Stimulated activated CD8-positive, alpha-beta memory T cell treated with anti-CD3 and anti-CD28 coated beads, Interleukin-12 subunit alpha, Interleukin-12 subunit beta, amount 100 ng/mL, for 1 hour (primary cell): ENCODE measurements around the gene FHDC1.

Source experiments
- DNase-seq: peaks from one replicate; pipeline ENCODE4 v3.0.0-alpha.2; 2020; ENCODE audit warnings: low read depth

FHDC1 gene

DNA sequence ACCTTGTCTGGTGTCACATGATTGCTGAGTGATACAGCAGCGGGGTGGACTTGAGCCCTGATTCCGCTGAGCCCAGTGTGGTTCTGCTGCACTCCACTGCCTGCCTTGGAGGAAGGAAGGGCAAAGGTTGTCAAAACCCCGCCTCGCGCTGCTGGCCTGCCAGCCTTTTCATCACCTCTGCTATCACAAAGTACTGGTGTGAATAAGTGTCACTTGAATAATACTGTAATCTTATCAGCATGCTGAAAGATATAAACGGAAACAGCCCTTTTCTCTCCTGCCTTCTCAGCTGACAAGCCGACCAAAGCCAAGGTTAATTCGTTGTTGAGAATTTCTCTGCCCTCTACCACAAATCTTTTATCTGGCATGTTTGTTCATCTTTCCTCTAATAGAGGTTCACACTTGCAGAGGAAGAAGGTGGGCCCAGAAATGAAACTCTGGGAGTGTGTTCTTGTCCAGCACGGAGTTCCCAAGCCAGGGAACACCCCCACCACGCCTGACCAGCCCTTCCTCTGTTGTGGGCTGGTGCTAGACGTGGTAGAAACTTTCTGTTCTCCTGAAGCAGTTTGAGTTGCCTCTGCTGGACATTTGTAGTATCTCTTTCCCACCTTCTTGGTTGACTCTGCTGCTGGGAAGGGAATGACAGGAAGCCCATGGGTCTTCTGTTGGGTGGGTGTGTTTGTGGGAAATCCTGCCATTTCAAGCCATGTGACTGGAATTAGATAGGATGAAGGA, 21.5 kb downstream of the FHDC1 start:
- DNase-seq: no peak

DNA sequence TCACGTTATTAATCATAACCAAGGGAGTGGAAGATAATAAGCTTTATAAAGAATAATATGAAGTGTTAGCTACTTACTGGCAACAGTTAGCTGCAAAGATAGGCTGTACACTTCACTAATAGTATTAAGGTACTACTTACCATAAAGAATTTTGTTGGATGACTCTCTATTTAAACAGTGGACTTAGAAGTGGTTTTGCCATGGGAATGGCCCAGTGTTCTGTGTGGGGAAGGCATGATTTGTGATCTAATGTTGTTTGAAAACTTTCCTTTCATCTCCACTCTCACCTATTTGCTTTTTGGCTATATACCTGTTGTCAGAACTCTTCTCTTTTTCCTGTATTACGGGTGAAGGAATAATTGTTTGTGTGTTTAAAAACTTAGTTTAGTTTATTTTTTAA, 23.0 kb downstream of the FHDC1 start:
- no peak for DNase-seq

DNA sequence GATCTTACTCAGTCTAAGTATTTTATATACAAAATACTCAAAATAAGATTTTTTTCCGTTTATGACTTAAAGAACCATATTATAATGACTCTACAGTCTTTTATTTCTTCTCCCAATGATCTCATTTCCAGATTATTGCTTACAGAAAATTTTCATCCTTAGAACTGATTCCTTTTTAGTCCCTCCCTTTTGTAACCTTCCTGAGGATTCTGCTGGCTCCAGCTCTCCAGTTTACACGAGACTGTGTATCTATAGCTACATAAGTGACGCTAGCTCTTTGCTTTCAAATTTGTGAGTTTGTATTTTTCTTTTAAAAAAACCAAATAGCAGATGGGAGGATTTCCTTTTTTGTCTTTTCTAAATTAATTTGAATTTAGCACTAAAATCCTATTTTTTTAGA, 24.0 kb downstream of the FHDC1 start:
- DNase-seq: no peak

DNA sequence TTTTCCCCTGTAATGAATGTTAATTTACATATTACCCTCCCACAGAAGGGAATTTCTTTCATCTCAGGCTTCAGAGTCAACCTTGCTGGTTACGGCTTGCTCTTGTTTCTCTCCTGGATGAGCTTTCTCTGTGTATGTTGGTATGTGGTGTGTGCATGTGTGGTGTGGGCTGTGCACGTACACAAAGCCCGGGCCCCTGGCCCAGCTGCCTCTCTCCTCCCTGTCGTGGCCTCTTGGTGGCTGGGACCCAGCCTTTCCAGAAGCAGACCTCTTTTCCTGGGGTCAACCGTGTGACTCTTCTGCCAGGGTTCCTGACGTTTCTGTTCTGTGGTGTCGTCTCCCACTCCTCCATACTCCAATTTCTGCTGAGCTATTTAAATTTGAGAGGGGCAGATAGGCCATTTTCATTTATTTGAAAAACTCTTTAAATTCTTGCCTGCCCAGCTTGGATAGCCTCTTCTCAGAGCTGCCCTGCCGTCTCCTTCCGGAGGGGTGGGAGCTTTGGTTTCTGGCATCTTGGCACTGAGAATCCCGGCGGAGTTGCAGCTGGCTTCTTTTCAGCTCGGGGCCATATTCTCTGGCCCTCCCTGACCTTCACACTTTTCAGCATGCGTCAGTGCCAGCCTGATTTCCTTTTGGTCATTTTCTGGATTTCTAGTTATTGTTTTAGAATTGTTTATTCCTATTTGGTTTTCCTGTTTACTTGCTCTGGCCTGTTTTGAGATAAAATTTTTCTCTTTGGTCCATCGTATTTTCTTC, 25.1 kb downstream of the FHDC1 start:
- DNase-seq: no peak

DNA sequence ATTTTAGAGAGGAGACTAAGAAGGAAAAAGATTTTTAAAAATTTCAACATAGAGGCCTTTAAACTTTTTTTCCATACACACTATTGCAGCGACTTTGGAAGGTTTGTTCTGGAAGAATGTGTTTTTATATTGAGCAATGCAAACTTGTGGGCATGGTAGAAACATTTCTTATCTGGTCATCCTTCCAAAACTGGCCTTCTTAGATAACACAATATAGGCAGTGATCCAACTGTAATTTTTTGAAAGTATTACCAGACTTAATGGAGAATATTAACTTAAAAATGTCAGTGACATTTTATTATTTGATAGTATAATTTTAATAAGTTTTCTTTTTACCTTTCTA, 25.6 kb downstream of the FHDC1 start:
- DNase-seq: no peak

DNA sequence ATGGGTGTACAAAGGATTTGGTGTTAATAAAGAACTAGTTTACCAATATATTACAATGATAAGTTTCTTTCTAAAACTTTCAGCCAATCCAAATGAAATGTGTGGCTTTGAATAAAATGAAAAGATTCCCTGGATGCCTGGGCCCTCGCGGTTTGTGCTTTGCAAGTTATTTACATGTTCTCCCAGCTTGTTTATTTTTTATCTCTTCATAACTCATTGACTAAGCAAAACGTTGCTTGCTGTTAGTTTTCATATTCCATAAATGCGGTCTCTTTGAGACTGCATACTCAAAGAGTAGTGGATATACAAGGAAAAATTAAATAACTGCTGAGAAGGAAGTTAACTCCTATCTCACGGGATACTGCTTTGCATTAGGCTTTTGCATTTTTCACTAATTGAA, 26.0 kb downstream of the FHDC1 start:
- DNase-seq: no peak

DNA sequence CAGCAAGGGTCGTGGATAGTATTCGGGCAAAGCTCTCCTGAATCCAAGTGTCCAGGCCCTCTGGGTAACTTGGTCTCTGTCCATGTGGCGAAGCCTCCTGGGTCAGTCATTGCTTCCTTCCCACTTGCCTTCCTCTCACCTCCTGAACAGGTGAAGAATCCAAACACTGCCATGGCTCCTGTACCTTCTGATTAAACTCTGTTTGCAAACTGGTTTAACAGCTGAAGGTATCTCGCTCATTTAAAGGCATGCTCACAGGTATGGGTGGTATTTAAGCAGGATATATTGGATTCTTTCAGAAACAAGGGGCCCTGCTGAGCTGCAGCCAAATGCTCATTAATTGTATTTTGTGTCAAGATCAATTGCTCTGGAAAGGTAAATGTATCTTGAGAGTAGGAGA, 28.2 kb downstream of the FHDC1 start:
- no peak for DNase-seq

DNA sequence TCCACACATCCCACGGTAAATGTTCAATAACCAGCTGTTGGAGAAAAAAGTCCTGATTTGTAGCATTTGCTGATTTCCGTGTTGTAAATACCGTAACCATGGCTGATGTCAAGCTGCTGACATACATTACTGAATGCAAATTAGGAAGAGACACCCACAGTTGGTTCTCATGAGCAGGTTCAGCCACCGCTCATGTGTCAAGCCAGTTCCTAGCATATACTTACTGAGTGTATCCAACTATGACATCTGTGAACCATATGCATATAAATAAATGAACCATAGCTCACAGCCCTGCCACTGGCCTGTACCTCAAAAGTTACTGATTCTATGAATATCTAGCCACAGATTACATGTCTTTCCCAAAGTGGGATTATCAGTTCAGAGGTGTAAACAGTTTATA, 29.5 kb downstream of the FHDC1 start:
- no peak for DNase-seq

DNA sequence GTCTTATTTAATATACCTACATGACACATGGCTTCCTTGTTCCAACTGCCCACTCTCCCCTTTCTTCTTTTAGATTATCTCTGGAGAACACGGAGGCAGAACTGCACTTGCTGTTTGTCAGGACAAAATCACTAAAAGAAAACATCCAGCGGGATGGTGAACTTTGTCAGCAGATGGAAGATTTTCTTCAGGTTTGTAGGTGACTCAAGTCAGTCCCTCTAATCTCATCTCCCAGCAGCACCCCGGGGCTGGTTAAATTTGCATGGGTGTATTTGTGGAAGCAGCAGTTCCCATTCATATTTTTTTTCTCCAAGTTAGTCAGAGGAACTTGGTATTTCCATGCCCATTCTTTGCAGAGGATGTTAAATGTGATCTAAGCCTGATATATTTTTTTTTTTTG, 31.8 kb downstream of the FHDC1 start:
- DNase-seq: no peak

DNA sequence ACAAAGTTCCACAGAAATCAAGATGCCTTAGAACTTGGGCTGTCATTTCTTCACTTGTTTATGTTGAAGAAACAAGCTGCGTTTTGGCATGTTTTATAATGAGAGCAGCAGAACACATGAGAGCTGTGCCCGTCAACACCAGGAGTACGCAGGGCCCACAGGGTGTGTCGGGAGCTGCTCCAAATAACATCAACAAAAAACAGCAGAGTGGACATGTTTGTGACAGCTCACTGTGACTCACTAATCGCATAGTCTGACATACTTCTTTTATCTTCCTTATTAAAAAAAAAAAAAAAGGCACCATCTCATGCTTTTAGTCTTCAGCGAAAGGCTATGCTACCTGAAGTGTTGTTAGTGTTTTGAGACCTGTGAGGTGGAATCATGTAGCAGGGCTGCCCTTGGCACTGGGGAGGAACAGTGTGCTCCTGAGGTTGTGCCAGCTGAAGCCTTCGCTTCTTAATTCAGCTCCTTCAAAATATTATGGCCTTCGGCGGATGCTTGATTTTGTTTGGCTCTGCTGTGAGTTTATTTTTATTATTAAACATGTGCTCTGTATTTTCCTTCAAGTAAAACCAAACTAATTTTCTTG, 32.8 kb downstream of the FHDC1 start:
- DNase-seq: no peak

DNA sequence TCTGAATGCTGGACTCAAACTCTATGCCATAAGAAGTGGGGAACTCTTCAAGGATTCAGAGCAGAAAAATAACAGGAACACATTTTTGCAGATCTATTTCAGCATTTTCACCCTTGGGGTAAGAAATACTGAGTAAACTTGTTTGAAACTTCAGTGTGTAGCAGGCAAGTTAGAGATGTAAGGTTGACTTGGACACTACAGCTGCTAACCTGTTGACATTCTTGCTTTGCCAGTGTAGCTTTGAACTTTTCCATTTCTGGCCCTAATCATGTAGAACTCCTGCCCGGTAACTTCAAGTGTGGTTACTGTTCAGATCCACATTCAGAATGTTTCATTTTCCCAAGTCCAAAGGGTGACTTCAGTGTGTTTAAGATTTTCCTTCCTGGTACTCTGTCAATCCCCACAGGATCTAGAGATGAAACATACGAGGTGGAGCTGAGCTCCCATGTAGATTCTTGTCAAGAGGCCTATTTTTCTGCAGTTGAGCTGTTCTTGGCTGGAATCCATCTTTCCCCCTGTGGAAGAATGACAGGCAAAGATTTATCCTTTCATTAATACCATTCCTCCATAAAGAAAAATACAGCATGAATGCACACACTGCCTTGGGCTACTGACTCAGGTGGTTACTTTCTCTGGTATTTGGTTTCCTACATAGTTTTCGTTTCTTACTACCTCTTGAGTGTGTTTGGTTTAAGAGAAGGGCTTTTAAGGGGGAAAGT, 34.1 kb downstream of the FHDC1 start:
- DNase-seq: no peak

DNA sequence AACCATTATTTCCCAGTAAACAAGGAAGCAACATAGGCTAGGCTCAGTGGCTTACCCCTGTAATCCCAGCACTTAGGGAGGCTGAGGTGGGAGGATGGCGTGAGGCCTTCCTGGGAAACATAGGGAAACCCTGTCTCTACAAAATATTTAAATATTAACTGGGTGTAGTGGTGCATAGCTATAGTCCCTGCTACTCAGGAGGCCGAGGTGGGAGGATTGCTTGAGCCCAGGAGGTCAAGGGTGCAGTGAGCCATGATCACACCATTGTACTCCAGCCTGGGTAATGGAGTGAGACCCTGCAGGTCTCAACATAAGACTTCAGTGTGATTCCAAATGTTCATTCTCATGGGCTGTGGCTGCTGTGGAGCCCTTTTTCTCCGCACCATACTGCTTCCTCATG, 34.9 kb downstream of the FHDC1 start:
- no peak for DNase-seq

DNA sequence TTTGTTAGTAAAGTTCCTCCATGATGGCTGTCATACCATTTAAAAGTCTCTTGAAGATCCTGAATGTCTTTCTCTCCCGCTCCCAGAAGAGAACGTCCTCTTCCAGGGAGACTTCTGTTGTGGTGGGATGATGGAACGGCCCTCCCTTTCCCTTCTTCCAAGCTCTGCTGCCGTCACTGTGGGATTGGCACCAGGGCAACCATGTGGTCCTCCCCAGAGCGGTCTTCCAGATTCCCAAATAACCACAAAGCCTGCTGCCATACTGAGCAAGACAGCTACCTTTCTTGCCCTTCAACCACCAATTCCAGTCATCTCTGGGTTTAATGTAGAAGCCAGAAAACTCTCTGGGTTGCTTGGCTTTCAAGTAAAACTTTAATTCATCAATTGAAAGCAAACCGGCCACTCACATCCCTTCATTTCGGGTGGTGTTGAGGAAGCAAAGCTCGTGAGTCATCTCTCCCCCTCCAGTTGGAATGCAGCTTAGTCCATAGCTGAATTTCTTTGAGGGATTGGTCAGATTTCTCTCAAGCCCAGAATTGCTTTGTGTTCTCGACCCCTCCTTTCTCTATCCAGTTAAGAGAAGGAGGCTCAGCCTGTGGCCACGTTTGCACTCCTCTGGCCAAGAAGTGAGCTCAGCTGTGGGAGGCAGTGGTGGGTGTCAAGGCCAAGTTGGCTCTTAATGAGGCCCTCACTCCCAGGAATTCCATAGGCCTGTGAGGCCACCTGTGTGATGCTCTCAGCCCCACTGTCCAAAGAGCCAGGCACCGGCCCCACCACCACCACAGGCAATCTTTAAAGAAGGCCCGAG, 36.9 kb downstream of the FHDC1 start:
- DNase-seq: no peak

DNA sequence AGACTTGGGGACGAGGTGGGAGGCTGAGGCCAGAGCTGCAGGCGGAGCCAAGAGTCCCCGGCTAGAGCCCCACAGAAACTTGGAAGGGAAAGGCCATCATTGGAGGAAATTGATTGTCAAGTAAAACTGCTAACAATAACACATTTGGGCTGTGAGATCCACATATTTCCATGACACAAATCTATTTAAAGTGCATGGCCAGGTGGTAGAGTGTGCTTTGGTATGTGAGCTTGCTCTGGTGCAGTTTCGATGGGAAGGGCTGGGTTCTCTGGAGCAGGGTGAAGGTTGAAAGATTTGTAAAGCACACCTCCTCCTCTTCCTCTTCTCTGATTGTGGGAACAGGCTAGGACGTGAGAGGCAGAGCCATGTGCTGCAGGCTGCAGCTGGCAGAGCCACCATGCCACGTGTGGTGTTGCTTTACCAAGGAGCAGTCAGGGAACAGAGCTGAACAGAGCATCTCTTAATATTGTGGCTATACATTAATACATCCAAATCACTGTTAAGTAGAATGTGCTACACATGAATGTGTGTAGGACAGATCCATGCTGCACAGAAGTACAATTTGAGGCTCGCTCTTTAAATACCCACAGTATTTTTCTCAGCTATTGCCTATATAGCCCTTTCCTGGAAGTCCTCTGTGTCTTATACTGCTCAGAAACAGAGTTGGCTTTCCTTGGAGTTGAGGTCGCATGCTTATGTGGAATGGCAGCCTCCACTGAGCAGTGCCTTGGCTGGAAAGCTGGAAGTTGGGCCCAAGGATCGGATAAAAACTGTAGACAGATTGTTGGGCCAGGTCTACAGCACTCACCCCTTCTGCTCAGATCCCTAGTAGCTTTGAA, 37.7 kb downstream of the FHDC1 start:
- DNase-seq: no peak

DNA sequence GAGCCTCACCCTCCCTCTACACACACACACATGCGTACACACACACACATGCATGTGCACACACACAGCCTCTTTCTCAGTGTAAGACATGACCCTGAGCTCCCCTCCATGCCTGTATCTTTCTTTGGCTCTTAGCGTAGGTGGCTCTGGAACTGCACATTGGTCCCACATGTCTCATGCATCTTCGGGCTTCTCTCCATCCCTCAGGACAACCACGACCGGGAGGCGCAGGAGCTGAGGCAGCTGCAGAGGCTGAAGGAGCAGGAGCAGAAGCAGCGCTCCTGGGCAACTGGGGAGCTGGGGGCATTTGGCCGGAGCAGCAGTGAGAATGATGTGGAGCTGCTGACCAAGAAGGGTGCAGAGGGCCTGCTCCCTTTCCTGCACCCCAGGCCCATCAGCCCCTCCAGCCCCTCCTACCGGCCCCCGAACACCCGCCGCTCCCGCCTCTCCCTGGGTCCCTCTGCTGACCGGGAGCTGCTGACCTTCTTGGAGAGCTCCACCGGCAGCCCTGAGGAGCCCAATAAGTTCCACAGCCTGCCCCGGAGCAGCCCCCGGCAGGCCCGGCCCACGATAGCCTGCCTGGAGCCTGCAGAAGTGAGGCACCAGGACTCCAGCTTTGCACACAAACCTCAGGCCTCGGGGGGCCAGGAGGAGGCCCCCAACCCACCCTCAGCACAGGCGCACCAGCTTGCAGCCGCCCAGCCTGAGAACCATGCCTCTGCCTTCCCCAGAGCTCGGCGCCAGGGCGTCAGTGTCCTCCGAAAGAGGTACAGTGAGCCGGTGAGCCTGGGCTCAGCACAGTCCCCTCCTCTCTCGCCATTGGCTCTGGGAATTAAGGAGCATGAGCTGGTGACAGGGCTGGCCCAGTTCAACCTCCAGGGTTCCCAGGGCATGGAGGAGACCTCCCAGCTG, 38.6 kb downstream of the FHDC1 start:
- no peak for DNase-seq

DNA sequence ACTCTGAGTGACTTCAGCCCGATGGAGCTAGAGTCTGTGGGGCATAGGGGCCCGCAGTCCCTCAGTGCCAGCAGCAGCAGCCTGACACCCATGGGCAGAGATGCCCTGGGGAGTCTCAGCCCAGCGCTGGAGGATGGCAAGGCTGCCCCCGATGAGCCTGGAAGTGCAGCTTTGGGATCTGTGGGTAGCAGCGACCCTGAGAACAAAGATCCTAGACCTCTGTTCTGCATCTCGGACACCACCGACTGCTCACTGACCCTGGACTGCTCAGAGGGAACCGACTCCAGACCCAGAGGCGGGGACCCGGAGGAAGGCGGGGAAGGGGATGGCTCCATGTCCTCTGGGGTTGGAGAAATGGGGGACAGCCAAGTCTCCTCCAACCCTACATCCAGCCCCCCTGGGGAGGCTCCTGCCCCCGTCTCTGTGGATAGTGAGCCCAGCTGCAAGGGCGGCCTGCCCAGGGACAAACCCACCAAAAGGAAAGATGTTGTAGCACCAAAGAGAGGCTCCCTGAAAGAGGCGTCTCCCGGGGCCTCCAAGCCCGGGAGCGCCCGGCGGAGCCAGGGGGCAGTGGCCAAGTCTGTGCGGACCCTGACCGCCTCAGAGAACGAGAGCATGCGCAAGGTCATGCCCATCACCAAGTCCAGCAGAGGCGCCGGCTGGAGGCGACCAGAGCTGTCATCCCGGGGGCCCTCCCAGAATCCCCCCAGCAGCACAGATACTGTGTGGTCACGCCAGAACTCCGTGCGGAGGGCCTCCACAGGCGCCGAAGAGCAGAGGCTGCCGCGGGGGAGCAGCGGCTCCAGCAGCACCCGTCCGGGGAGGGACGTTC, 39.5 kb downstream of the FHDC1 start:
- DNase-seq: no peak

DNA sequence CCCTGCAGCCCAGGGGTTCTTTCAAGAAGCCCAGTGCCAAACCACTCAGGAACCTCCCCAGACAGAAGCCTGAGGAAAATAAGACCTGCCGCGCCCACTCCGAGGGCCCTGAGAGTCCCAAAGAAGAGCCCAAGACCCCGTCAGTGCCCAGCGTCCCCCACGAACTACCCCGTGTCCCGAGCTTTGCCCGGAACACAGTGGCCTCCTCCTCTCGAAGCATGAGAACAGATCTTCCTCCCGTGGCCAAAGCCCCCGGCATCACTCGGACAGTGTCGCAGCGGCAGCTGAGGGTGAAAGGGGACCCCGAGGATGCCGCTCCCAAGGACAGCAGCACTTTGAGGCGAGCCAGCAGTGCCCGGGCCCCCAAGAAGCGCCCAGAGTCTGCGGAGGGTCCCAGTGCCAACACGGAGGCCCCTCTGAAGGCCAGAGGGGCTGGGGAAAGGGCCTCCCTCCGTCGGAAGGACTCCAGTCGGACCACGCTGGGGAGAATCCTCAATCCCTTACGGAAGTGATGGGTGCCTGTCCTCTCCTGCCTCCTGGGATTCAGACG, 40.2 kb downstream of the FHDC1 start:
- DNase-seq: no peak

DNA sequence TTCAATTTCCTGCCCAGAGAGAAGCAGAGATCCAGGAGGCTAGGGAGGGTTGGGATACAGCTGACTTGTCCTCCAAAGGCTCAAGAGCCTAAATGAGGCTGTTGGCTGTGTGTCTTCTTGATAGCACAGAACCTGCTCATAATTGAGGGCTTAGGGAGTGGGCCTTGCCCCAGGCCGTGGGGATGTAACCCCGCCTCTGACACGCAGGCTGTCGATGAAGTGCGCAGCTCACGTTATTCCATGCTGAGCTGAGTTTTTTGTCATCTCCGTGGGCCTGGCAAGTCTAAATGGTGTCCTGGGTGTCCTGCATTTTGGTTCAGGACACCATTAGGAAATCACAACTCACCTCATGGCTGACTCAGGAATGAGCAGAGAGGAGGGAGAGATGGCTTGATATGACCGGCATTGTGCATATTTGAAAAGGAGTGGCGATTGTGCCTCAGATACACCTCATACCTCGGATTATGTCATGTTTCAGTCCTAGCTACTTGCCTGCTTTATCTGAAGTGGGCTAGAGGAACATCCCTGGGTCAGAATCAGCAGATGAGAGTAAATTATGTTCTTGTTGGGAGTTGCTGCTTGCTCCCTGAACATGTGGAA, 43.7 kb downstream of the FHDC1 start:
- no peak for DNase-seq
